Measurements from ENCODE around the gene SULT1A1. TPM values are rescaled to one million over a fixed set of nuclear protein-coding genes. Genes with fewer than 3 reads are reported as not detected.

SULT1A1 gene
- total and polyA plus RNA-seq, 2 of the 8 experiments (the other 6 are each of a cell fraction or from before 2014, with no cell fraction given): 2.1 to 4.0 TPM

DNA sequence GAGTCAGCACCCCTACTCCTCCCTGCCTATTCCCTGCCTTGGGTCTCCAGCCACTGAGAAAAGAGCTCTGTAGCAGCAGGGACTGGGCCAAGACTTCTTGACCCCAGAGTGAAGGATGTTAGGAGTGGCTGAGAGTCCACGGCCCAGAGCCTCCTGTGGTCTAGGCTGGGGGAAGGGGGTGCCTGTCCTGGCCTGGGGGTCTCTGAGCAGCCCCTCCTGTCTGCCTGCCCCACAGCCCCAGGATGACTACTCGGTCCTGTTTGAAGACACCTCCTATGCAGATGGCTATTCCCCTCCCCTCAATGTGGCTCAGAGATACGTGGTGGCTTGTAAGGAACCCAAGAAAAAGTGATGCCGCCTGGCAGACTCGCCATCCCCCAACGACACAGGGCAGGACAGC lies 18.5 kb downstream of the SULT1A1 start (continued):
- no peak for TF ChIP-seq JUN (IDR thresholded peaks at IDR 0.05; ENCODE audit: low read depth, low read length)

Data from H1 (cell line).